Suppressor macrophage treated with lipopolysaccharide for 1 hour (primary cell): ENCODE measurements around the gene STAM.
A peak's percentile ranks its signal among the peaks of the same experiment; 100 is the strongest.
"Not testable (repeated sequence)": the region's sequence is repeated elsewhere in the genome, so short reads cannot be mapped to it uniquely, and the experiment has no call there.

Source experiments
- DNase-seq, 3 donors: peaks; one replicate each; pipeline ENCODE4 v3.0.0-alpha.2; 2020 to 2022

STAM gene

DNA sequence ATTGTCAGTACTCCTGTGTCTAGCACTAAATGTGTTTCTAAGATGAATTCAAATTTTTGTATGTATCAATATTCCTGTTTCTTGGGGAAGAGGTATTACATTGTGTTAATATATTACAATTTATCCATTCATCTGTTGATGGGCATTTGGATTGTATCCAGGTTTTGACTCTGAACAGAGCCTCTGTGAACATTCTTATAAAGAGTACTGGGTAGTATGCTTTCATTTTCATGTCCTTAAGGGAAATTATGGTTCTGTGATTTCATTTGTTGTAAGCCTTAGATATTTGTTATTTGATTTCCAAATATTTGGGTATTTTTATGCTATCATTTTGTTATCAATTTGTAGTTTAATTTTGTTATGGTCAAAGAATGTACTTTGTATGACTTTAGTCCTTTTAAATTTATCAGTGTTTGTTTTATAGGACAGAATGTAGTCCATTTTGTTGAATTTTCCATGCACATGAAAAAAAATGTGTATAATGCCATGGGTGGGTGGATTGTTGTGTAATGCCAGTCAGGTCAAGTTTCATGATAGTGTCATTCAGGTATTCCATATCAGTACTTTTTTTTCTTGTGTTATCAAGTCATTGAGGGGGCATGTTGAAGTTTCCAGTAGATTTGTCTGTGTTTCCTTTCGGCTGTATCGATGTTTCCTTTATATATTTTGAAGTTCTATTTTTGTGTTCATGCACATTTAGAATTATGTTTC is 38.4 kb downstream of the STAM start:
- DNase-seq, result no peak

DNA sequence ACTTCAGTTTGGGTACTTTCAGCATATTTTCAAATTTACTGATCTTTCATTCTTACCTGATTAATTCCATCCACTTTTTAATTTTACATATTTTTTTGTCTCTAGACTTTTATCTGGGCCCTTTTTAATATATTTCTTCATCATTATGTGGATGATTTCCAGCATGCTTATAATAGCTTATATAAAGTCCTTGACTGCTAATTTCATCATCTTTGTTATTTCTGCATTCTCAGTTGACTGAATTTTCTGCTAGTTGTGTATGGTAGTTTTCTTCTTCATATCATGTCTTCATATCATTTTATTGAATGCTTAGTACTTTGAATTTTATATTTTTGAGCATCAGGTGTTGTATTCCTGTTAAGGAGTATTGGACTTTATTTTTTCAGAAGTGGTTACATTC is 39.6 kb downstream of the STAM start:
- no peak for DNase-seq

DNA sequence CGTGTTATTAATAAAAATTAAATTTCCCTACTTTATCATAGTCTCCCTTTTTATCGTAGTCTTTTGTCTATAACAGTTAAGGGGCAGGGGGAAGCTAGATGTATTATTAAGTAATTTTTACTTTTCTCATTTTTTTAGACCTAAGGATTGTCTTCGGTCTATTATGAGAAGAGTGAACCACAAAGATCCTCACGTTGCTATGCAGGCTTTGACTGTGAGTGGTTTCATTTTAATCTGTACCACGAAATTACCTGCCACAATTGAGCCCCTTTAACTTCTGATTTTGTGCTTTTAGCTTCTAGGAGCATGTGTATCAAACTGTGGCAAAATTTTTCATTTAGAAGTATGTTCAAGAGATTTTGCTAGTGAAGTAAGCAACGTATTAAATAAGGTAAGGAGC is 40.6 kb downstream of the STAM start:
- DNase-seq, result no peak

DNA sequence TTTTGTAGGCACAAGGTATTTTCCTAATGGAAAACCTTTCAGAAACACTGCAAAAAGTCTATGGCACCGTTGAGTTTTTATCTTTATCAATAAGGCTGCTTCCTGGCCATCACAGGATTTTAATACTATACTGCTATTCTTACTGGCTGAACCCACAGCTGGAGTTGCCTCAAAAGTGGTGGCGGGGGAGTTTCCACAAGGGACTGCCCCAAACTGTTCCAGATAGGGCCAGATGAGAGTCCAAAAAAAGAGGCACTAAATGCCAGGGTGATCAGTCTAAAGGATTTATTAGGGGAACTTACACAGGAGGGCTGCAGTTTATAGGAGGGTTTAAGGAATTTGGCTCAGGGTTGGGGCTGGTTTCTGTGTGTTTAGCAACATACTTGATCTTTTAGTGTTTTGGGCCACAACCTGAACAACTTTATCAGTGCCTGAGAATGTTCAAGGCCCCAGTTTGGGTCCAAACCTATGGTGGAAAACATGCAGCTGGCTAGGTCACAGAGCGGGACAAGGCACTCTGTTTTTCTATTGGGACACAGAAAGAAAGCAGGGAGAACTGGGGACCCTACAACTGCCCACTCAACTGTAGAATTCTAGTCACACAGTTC is 41.4 kb downstream of the STAM start:
- peak; percentile 43 to 58 (median 52) for DNase-seq

DNA sequence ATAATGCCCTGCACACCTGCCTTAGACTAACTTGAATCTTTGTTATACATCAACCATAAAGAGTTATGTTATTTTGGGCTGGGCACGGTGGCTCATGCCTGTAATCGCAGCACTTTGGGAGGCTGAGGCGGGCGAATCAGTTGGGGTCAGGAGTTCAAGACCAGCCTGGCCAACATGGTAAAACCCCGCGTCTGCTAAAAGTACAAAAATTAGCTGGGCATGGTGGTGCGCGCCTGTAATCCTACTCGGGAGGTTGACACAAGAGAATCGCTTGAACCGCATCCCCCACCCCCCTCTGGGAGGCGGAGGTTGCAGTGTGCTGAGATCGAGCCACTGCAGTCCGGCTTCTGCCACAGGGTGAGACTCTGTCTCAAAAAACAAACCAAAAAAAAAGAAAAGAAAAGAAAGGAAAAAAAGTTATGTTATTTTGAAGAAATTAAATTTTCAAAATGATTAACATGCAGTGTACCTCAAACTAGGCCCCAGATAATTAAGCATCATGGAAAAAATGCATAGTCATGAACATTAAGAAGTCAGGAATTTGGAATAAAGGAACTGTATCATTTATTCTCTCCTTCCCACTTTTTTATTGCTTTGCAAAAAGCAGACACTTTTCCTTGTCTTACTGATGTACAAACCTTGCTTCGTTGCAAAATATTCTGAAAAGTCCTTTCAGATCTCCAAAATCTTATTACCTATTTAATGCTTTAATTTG is 43.3 kb downstream of the STAM start:
- no peak for DNase-seq

DNA sequence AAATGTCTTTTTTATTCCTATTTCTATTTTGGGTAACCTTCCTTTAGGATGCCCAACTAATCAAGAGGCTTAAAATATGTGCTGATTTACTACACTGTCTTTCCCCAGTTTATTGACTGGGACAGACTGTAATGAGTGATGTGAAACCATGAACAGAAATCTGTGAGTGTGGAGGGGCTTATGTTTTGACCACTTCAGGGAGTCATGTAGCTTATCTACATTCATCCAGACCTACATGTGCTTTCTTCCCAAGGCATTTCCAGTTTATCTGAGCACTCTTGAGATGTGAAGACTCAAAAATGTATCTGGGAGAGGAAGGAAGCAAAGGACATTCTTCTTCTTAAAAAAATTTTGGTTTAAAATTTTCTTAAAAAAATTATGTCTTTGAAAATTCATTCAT is 45.2 kb downstream of the STAM start:
- no peak for DNase-seq

DNA sequence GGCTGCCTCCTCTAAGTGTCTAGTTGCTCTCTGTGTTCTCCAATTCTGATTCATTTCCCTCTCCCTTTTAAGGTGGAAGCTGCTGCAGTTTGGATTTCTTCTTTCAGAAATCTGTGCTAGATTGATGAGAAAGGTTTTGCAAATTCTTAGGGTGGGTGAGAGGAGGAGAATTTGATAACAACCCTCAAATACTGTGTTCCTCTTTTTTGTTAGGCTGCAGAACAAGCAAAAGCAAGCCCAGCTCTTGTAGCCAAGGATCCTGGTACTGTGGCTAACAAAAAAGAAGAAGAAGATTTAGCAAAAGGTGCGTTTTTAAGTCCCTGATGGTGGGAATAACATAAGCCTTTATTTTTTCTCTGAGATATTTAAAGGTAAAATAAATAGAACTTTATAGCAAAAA is 49.1 kb downstream of the STAM start:
- DNase-seq, result no peak

DNA sequence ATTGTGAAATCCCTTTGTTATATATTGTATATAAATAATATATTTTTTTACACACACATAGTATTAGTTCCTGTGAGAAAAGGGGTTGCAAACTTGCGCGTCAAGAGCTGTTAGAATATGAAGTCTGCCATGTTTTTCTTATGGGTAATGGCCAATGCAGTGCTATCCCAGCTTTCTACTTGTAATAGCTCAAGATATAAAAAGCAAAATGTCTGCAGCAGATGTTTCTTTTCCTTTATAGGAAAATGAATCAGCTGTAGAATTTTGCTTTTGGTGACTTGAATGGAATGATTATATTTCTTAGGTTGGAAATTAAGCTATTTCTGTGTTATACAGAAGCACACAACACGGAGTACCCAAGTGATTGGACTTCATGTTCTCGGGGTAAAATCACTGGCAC is 54.7 kb downstream of the STAM start:
- no peak for DNase-seq

DNA sequence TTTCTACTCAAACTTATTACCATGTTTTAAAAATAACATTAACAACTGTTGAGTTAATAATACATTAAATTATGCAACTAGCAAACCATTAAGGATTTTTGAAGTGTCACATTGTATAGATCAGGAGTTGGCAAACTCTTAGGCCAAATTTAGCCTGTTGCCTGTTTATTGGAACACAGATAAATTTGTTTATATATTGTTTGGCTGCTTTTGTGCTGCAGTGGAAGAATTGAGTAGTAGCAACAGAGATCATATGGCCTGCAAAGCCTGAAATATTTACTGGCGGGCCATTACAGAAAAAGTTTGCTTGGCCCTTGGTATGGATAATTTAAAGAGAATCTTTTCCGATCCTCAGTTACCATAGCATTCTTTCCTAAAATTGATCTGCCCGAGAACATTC is 57.4 kb downstream of the STAM start:
- DNase-seq, result no peak

DNA sequence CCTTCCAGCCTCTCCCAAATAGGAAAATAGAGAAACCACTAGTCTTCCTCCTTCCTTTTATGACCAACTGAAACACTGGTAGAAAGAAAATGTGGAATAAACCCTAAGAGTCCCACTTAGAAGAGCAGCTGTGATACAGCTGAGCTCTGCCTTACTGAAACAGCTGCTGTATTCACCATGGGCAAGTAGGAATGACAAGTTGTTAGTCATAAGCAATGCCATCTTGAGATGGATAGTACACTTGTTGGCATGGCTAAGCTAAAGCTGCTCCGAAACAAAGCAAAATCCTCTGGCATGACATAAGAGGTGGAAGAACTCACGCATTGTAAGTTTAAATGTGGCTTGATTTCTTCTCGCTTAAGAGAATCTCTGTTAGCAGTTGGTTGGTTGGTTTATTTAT is 59.8 kb downstream of the STAM start:
- DNase-seq, result no peak

DNA sequence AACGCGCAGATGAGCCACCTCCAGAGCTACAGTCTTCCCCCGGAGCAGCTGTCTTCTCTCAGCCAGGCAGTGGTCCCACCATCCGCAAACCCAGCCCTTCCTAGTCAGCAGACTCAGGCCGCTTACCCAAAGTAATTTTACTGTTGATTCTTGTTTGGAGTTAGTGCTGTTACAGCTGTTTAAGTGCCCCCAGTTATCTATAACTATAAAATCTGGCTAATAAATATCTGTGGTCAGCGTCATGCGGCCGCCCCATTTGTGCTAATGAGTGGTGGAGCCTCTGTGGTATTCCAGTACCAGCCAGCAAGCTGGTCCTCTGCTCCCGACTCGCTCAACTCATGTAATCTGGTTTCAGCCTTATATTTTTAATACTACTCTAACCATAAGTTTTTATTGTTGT is 64.9 kb downstream of the STAM start:
- DNase-seq, result no peak

DNA sequence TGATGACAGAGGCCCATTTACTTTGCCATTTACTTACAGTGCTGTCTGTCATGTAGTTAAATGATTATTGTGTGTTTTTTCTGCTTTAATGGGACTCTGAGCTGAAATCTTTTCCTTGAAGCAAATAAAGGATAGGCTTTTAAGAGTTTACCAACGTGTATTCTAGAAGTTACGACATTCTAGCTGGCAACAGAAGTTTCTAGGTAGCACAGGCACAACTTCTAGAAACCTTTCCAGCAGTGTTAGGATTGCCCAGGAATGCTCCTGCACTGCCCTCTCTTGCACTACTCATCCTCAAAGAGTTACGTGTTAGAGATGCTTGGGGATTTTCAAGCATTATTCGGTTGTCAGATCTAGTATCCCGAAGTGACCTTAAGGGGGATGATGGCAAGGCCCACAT is 65.5 kb downstream of the STAM start:
- no peak for DNase-seq

DNA sequence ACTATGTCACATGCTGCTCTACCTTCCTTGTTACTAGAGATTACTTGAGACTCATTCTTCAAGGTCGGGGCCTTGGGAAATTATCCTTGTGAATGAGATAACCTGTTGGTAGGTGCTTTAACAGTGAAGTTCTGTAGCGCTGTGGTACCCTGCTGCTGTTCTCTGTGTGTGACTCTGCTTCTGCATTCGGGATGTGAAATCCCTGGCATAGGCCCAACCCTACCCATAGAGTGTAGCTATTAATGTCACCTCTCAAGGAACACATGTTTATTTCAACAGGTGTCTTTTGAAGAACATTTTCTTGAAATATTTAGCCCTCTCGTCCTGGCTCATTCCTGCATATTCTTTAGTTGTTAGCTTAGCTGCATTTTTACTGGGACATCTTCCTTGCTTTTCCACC is 66.2 kb downstream of the STAM start:
- no peak for DNase-seq

DNA sequence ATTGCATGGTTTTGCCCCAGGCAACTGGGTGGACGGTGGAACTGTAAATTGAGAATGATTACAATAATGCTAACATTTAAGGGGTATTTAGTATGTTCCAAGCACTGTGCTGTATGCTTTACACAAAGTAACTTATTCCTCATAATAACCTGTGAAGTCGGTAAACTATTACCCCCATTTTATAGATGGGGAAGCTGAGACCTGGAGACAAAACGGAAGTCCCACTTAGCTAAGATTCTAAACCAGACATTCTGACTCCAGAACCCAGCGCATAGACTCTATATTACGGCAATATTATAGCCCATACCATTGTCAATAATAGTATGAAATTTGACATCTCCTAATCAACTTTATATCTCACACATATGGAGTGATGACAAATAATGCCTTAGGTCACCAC is 68.1 kb downstream of the STAM start:
- DNase-seq, result no peak

DNA sequence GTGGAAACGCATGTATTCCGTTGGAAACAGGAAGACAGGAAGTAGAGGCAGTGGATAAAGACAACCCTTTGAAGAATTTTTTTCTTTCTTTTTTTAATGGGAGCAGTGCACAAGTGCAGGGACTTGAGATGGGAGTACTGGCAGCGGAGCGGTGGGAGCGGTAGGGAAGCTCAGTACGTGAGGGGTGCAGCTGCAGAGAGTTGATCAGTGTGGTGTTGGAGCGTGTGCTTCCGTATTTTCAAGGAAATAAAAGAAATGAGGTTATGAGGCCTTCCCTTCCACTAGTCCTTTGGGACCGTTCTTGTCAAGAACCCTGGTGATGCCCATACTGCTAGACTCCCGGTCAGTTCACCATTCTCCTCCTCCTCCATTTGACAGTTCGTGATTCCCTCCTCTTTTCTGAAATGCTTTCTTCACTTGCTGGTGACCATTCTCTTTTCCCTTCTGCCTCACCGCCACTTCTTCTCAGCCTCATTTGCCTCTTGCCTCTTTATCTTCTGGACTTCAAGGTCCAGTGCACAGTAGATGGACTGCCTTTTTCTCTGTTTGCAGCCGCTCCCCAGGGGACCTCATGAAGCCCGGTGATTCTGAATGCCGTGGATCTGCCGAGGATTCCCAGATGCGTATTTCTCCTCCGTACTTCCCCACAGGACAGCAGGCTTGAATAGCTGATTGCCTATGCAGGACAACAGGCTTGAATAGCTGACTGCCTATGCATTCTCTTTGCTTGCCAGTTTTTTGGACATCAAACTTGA is 68.9 kb downstream of the STAM start:
- no peak for DNase-seq

DNA sequence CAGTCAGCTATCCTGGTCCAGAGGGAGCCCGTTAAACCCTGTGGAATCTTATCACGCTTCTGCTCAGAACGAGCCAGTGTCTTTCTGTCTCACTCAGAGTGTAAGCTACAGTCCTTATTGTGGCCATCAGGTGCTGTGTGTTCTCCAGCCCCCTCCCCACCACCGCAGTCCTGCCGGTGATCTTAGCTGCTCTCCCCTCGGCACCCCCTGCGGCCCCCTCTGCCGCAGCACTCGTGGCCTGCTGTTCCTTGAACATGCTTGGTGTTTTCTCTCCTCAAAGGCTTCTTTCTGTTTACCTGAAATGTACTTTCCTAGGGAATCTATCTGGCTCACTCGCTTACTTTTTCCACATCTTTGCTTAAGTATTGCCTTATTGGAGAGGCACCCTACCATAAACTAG is 69.8 kb downstream of the STAM start:
- DNase-seq, result no peak

DNA sequence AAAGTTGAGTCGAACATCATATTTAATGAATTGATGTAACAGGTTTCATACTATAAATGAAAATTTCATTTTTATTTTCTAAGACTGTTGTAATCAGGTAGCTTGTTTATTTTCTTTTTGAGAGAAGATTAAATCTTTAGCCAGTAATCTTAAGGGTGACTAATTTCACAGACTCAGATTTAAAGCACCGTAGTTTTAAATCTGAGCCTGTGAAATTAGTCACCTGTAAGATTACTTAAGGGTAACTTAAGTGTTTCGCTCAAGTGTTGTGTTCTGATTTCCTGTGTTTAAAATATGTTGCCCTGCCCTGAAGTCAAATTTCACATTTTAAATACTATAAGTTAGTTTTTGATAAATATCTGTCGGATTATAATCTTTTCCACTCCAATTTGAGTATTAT is 72.2 kb downstream of the STAM start:
- DNase-seq, result no peak

DNA sequence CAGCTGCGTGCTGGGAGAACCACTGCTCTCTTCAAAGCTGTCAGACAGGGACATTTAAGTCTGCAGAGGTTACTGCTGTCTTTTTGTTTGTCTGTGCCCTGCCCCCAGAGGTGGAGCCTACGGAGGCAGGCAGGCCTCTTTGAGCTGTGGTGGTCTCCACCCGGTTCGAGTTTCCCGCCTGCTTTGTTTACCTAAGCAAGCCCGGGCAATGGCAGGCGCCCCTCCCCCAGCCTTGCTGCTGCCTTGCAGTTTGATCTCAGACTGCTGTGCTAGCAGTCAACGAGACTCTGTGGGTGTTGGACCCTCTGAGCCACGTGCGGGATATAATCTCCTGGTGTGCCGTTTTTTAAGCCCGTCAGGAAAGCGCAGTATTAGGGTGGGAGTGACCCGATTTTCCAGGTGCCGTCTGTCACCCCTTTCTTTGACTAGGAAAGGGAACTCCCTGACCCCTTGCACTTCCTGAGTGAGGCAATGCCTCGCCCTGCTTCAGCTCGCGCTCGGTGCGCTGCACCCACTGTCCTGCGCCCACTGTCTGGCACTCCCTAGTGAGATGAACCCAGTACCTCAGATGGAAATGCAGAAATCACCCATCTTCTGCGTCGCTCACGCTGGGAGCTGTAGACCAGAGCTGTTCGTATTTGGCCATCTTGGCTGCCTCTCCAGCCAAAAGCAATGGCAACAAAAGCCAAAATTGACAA is 78.5 kb downstream of the STAM start:
- not testable (repeated sequence) for DNase-seq

DNA sequence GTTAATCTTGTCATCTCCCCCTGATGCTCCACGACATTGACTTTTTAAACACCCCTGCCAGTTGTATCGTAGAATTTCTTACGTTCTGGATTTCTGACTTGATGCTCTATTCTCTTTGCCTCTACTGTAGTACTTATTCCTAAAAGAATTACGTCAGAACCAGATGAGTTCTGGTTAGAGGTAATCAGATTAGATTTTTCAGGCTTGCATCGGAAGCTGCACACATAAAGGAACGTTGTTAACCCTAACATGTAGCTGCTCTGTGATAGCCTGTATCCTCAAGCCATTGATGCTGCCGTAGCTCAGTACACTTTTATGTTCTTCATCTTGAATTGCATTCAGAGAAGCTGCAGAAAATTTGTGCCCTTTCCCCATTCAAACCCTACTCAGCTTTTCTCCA is 81.8 kb downstream of the STAM start:
- no peak for DNase-seq

DNA sequence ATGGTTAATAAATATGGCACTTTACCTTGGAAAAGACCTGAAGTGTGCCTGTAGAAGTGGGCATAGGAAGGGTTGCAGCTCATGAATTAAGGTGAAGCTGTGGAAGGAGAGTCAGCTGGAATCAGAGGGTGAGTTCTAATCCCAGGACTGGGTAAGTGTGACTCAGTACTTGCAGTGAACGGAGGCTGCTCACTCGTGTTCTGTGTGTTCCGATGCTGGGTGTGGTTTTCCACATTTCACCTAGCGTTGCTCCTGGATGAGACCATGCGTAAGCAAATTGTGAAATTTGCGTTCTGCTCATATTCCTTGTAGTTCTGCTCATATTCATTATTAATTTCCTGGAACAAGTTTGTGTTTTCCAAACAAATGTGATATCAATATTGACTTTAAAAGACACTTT is 85.7 kb downstream of the STAM start:
- no peak for DNase-seq

DNA sequence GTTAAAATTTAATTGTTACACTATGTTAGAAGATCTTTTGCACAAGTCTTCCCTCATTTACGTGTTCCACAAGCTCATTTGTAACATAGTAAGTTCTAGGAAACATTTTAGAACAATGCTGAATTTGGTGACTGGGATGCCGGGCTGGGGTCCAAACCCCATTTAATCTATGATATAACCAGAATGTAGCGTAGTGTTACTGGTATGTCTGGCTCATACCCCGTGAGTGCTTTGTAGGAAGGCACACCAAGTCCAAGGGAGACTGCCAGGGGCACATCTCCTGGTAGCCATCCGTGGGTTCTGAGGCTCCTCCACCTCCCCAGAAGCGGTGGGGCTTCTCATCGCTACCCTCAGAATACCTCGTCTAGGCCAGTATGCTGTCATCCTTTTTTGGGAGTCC is 86.7 kb downstream of the STAM start:
- no peak for DNase-seq

DNA sequence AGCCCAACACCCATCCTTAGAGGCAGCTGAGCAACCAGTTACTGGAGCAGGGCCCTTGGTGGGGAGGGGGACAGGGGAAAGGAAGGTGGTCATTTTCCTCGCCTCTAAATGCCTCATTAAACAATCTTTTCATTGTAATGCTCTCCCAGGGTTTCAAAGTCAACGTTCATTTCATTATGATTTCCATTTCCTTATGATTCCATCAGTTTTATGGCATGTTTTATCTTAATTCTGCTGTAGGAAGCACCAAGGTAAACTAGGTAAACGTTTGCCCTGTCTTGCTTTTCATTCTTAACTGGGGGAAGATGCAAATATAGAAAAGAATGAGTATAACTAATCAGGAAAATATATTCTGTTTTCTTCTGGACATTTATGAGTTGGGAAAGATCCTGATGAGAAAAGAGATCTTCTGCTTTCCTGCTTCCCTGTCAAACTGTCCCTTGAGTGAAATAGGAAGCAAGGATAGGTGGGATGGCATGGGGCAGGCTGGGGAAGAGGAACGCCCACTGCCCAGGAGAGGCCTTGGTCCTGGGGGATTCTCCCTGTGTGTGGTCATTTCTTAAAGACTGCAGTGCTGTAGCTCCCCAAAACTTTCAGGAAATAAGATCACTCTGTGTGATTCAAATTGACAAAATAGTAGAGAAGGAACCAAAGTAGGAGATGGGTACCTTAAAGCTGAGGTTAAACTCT is 87.5 kb downstream of the STAM start:
- DNase-seq, result peak in 2 of 3 donors; percentile 30 to 54
